Activated T-cell treated with anti-CD3 and anti-CD28 coated beads, Interleukin-2, amount 50 U/mL, for 24 hours (primary cell): ENCODE data around the gene ZNF674.

Experiments
- DNase-seq: peaks from one replicate; pipeline ENCODE4 v3.0.0-alpha.2; 2020
- H3K27ac Mint-ChIP-seq: 2 replicates; pipeline ENCODE4 v1.8.0; 2020; ENCODE audit warnings: mild to moderate bottlenecking, mixed read lengths
- H3K27me3 Mint-ChIP-seq: 2 replicates; pipeline ENCODE4 v1.8.0; 2020; ENCODE audit warnings: mixed read lengths
- H3K36me3 Mint-ChIP-seq: 2 replicates; pipeline ENCODE4 v1.8.0; 2020; ENCODE audit warnings: low read depth, mixed read lengths
- H3K4me1 Mint-ChIP-seq: 2 replicates; pipeline ENCODE4 v1.8.0; 2020; ENCODE audit warnings: low read depth, mixed read lengths
- H3K4me3 Mint-ChIP-seq: 2 replicates; pipeline ENCODE4 v1.8.0; 2020; ENCODE audit warnings: mild to moderate bottlenecking, moderate library complexity, mixed read lengths
- H3K9me3 Mint-ChIP-seq: 2 replicates; pipeline ENCODE4 v1.8.0; 2020; ENCODE audit warnings: mixed read lengths

The ZNF674 gene

GRCh38 chrX:46545111-46546005, at the start of gene ZNF674:
Gene ZNF674 (minus strand): TSS chrX:46545421. CDS start chrX:46542087, 3,334 bp downstream.
- H3K4me3 Mint-ChIP-seq: peak within 1 kb of the TSS; percentile 91
- no peaks in the 10 kb centered on the region for H3K9me3 Mint-ChIP-seq
- peaks cover 37% of the 10 kb centered on the region for H3K36me3 Mint-ChIP-seq
- peak within 1 kb of the TSS; percentile 97 for H3K27ac Mint-ChIP-seq
- H3K27me3 Mint-ChIP-seq: peaks cover 17% of the 10 kb centered on the region
- DNase-seq: peak; percentile 92
- H3K4me1 Mint-ChIP-seq: peaks cover 38% of the 10 kb centered on the region

- no peak for DNase-seq
- Mint-ChIP-seq H3K27me3 (peaks cover 20% of the 10 kb centered on the region), H3K36me3 (peaks cover 3% of the 10 kb centered on the region), H3K9me3 (no peaks in the 10 kb centered on the region), H3K27ac (no peak overlapping the region), H3K4me1 (peaks cover 41% of the 10 kb centered on the region), H3K4me3 (no peak overlapping the region)
Observed at GRCh38 chrX:46589977-46590723, 44.9 kb upstream of the ZNF674 start.

- DNase-seq: no peak
- H3K4me3 Mint-ChIP-seq: peak overlapping the region; percentile 28
- no peaks in the 10 kb centered on the region for H3K9me3 Mint-ChIP-seq
- peak overlapping the region; percentile 92 for H3K27ac Mint-ChIP-seq
- H3K27me3 Mint-ChIP-seq: peaks cover 20% of the 10 kb centered on the region
- peaks cover 43% of the 10 kb centered on the region for H3K4me1 Mint-ChIP-seq
- H3K36me3 Mint-ChIP-seq: peaks cover 3% of the 10 kb centered on the region
Observed at GRCh38 chrX:46588263-46588662, 43.0 kb upstream of the ZNF674 start.

DNA sequence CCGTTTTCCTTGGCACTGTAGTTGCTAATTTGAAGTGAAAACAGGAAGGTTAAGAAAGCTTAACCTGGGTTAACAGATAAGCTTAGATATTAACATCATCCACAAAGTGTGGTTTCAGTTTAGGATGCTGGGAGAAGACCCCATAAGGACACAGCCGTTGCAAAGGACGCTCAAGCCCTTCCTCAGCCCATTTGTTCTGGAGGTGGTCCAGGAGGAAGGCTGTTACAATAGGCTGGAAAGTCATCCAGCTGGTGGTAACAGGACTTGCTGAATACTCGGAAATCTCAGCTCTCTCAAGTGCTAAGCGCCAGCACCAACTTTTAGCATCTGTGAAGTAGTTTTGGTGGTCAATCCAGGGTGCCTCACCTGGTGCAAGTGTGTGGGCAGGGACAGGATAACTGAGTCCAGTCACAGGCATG, 42.5 kb upstream of the ZNF674 start:
- peaks cover 3% of the 10 kb centered on the region for H3K36me3 Mint-ChIP-seq
- H3K4me1 Mint-ChIP-seq: peaks cover 45% of the 10 kb centered on the region
- peak overlapping the region; percentile 28 for H3K4me3 Mint-ChIP-seq
- peaks cover 20% of the 10 kb centered on the region for H3K27me3 Mint-ChIP-seq
- no peak for DNase-seq
- H3K27ac Mint-ChIP-seq: peak overlapping the region; percentile 92
- no peaks in the 10 kb centered on the region for H3K9me3 Mint-ChIP-seq

- Mint-ChIP-seq H3K4me3 (peak overlapping the region; percentile 37), H3K4me1 (peaks cover 48% of the 10 kb centered on the region), H3K27ac (peak overlapping the region; percentile 92), H3K9me3 (no peaks in the 10 kb centered on the region), H3K27me3 (peaks cover 20% of the 10 kb centered on the region), H3K36me3 (peaks cover 3% of the 10 kb centered on the region)
- no peak for DNase-seq
Observed at GRCh38 chrX:46587158-46587557, 41.9 kb upstream of the ZNF674 start.

- Mint-ChIP-seq H3K4me3 (no peak overlapping the region), H3K27me3 (peaks cover 23% of the 10 kb centered on the region), H3K9me3 (no peaks in the 10 kb centered on the region), H3K4me1 (peaks cover 43% of the 10 kb centered on the region), H3K36me3 (peaks cover 3% of the 10 kb centered on the region), H3K27ac (no peak overlapping the region)
- no peak for DNase-seq
Observed at GRCh38 chrX:46584736-46585135, 39.5 kb upstream of the ZNF674 start.

DNA sequence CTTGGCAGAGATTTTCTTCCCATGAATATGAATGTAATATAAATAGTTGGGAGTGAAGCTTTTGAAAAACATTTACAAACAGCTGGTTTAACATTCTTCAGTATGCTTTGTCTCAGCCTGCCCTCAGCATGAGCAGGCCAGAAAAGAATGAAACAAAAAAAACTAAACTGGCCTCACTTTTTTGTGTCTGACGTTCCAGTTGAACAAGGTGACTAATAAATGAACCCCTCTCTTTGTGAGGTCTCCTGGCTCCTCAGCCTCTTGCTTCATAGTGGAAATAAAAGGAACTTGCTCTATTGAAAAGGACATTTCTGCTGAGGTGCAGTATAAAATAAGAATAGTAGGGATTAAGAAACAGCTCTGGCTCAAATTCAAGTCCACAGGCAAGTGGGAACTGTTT, 37.7 kb upstream of the ZNF674 start:
- Mint-ChIP-seq H3K4me1 (peaks cover 35% of the 10 kb centered on the region), H3K9me3 (no peaks in the 10 kb centered on the region), H3K4me3 (no peak overlapping the region), H3K27me3 (peaks cover 28% of the 10 kb centered on the region), H3K36me3 (peaks cover 13% of the 10 kb centered on the region), H3K27ac (no peak overlapping the region)
- DNase-seq: no peak

DNA sequence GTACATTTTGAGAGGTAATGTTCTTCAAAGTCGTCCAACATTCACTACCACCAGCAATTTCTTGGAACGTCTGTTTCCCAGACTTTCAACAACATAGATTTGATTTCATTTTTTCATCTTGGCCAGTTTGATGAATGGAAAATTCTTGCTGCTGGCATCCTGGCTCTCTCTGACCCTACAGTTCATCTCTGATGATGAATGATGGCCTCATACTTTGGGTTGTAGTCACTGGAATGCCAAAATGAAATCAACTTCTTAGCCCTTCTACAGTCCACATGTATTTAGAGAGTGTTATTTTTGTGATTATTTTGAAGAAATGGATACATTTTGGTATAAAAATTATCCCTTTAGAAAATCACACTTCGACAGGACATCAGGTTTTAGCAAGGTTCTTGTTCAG, 37.1 kb upstream of the ZNF674 start:
- peaks cover 31% of the 10 kb centered on the region for H3K27me3 Mint-ChIP-seq
- peaks cover 34% of the 10 kb centered on the region for H3K4me1 Mint-ChIP-seq
- no peak overlapping the region for H3K27ac Mint-ChIP-seq
- H3K36me3 Mint-ChIP-seq: peaks cover 16% of the 10 kb centered on the region
- H3K9me3 Mint-ChIP-seq: no peaks in the 10 kb centered on the region
- no peak for DNase-seq
- no peak overlapping the region for H3K4me3 Mint-ChIP-seq

- H3K4me3 Mint-ChIP-seq: no peak overlapping the region
- DNase-seq: no peak
- peaks cover 25% of the 10 kb centered on the region for H3K27me3 Mint-ChIP-seq
- no peaks in the 10 kb centered on the region for H3K9me3 Mint-ChIP-seq
- peaks cover 18% of the 10 kb centered on the region for H3K36me3 Mint-ChIP-seq
- H3K27ac Mint-ChIP-seq: no peak overlapping the region
- H3K4me1 Mint-ChIP-seq: peaks cover 37% of the 10 kb centered on the region
Observed at GRCh38 chrX:46580613-46581012, 35.4 kb upstream of the ZNF674 start.

DNA sequence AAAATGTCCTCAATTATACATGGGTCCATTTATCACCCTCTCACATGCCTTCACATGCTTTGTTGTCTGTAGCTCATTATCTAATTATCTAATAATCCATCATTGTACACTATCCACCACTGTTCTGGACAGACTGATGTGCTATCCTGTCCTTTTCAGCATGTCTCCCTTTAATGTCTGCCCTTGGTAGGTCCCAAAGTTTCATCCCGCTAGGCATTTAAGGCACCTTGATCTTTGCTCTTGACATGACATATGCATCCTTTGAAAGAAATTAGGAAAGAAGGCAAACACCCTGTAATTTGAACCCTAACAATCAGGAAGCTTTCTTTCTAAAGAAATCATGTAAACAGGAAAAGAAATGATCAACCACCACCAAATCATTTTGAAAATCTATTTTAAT, 34.0 kb upstream of the ZNF674 start:
- Mint-ChIP-seq H3K27me3 (peaks cover 24% of the 10 kb centered on the region), H3K9me3 (no peaks in the 10 kb centered on the region), H3K4me1 (peaks cover 39% of the 10 kb centered on the region), H3K27ac (no peak overlapping the region), H3K36me3 (peaks cover 18% of the 10 kb centered on the region), H3K4me3 (no peak overlapping the region)
- DNase-seq: no peak

- peak overlapping the region; percentile 78 for H3K27ac Mint-ChIP-seq
- peaks cover 20% of the 10 kb centered on the region for H3K27me3 Mint-ChIP-seq
- peaks cover 18% of the 10 kb centered on the region for H3K36me3 Mint-ChIP-seq
- peaks cover 39% of the 10 kb centered on the region for H3K4me1 Mint-ChIP-seq
- H3K9me3 Mint-ChIP-seq: no peaks in the 10 kb centered on the region
- DNase-seq: no peak
- peak overlapping the region; percentile 78 for H3K4me3 Mint-ChIP-seq
Observed at GRCh38 chrX:46577221-46578005, 32.2 kb upstream of the ZNF674 start.

DNA sequence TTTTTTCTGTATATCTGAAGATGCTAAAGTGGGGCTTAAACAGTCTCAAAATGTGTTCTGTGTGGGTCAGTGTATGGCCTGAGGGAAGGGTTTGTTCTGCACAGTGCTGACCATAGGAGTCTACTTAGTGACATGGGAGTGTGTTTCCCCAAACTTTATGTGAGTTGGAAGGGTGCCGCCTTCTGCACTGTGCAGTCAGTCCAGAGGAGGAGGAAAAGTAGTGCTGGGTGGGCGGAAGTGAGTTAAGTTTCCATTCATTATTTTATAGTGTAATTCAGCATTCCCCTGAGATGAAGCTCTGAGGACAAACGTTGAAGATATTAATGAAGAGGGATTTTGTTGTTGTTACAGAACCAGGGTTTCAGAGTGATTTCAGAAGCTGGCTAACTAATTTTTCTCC, 31.2 kb upstream of the ZNF674 start:
- DNase-seq: no peak

DNA sequence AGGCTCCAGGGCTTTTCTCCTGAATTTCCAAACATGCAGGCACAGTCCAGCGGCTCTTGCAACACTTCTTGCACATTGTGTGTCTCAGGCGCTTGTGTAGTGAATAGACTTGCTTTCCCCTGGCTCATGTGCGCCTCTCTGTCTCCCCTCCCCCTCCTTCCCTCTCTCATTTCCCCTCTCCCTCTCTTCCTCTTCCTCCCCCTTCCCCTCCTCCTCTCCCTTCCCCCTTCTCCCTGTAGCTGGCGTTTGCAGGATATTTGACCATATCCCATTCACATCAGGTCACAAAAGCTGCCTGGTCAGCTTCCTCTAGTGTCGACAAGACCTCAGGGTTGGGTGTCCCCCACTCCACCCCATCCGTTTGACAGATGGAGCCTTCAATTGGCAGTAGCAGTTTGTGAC, 30.8 kb upstream of the ZNF674 start:
- H3K4me3 Mint-ChIP-seq: peak overlapping the region; percentile 78
- H3K9me3 Mint-ChIP-seq: no peaks in the 10 kb centered on the region
- peaks cover 48% of the 10 kb centered on the region for H3K4me1 Mint-ChIP-seq
- H3K27ac Mint-ChIP-seq: peak overlapping the region; percentile 70
- no peak for DNase-seq
- peaks cover 29% of the 10 kb centered on the region for H3K27me3 Mint-ChIP-seq
- H3K36me3 Mint-ChIP-seq: peaks cover 18% of the 10 kb centered on the region

More for the DNA sequence above, 31.2 kb upstream of the ZNF674 start:
- Mint-ChIP-seq H3K27me3 (peaks cover 27% of the 10 kb centered on the region), H3K9me3 (no peaks in the 10 kb centered on the region), H3K4me1 (peaks cover 44% of the 10 kb centered on the region), H3K4me3 (peak overlapping the region; percentile 78), H3K27ac (peak overlapping the region; percentile 70), H3K36me3 (peaks cover 18% of the 10 kb centered on the region)

GRCh38 chrX:46575586-46575985, 30.4 kb upstream of the ZNF674 start:
- no peaks in the 10 kb centered on the region for H3K9me3 Mint-ChIP-seq
- DNase-seq: no peak
- H3K4me1 Mint-ChIP-seq: peaks cover 51% of the 10 kb centered on the region
- peaks cover 17% of the 10 kb centered on the region for H3K36me3 Mint-ChIP-seq
- peaks cover 28% of the 10 kb centered on the region for H3K27me3 Mint-ChIP-seq
- H3K4me3 Mint-ChIP-seq: peak overlapping the region; percentile 78
- H3K27ac Mint-ChIP-seq: peak overlapping the region; percentile 30
